ENCODE data around the gene USP49.

- TF ChIP-seq CTCF (IDR thresholded peaks at IDR 0.05): no peak
- no peak for TF ChIP-seq POLR2AphosphoS5 (IDR thresholded peaks at IDR 0.05)
Observed at GRCh38 chr6:41748542-41748941, 146.6 kb downstream of the USP49 start.
